HEK293 (cell line): Measurements from ENCODE around the gene IL6R.

Source experiments
- KLF10 ChIP-seq: fragments of 450-650 bp; IDR thresholded peaks from 2 replicates; pipeline ENCODE4 v1.5.1; 2018; ENCODE audit warnings: missing biosample characterization, mild to moderate bottlenecking, missing genetic modification characterization
- ZFP37 ChIP-seq: fragments of 450-650 bp; formaldehyde crosslinking; IDR thresholded peaks from 2 replicates; pipeline ENCODE4 v1.5.1; 2016; ENCODE audit warnings: missing biosample characterization, missing genetic modification characterization
- ZNF274 ChIP-seq, 2 experiments: fragments of 200-500 bp in 1 of 2; fragments of 450-650 bp in 1 of 2; sonication (Bioruptor generic) in 1 of 2; formaldehyde crosslinking in 1 of 2; IDR thresholded peaks; 2 replicates each; pipeline versions ENCODE4 v1.5.1 to v1.6.1; 2014 to 2016; ENCODE audit warnings: borderline replicate concordance in 1 of 2, inconsistent platforms in 1 of 2, low read length in 1 of 2, missing biosample characterization in 1 of 2, missing genetic modification characterization in 1 of 2
- ZNF707 ChIP-seq: fragments of 450-650 bp; formaldehyde crosslinking; IDR thresholded peaks from 2 replicates; pipeline ENCODE4 v1.5.1; 2016; ENCODE audit warnings: missing biosample characterization, missing genetic modification characterization
- TF ChIP-seq, protein P1 (sequence below): fragments of 450-650 bp; formaldehyde crosslinking; IDR thresholded peaks from 2 replicates; pipeline ENCODE4 v1.5.1; 2016; ENCODE audit warnings: missing biosample characterization, missing genetic modification characterization, low read depth
- TF ChIP-seq, protein P2 (sequence below): fragments of 450-650 bp; formaldehyde crosslinking; IDR thresholded peaks from 2 replicates; pipeline ENCODE4 v1.5.1; 2016; ENCODE audit warnings: missing biosample characterization, missing genetic modification characterization
- TF ChIP-seq, protein P3 (sequence below): fragments of 450-650 bp; formaldehyde crosslinking; IDR thresholded peaks from 2 replicates; pipeline ENCODE4 v1.5.1; 2016; ENCODE audit warnings: missing biosample characterization, missing genetic modification characterization

DNA sequence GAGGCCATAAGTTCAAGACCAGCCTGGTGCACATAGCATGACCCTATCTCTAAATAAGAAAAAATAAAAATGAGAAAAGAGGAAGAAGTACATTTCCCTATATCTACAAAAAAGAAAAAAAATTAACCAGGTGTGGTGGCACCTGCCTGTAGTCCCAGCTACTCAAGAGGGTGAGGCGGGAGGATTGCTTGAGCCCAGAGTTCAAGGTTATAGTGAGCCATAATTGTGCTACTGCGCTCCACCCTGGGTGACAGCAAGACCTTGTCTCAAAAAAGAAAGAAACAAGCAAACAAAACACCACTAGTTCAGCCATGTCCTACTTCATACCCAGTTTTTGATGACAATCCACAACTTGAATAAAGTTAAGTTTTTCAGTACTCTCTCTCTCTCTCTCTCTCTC lies 66.2 kb downstream of the IL6R start:
- TF ChIP-seq, protein P1, sequence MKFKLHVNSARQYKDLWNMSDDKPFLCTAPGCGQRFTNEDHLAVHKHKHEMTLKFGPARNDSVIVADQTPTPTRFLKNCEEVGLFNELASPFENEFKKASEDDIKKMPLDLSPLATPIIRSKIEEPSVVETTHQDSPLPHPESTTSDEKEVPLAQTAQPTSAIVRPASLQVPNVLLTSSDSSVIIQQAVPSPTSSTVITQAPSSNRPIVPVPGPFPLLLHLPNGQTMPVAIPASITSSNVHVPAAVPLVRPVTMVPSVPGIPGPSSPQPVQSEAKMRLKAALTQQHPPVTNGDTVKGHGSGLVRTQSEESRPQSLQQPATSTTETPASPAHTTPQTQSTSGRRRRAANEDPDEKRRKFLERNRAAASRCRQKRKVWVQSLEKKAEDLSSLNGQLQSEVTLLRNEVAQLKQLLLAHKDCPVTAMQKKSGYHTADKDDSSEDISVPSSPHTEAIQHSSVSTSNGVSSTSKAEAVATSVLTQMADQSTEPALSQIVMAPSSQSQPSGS (tag by site-specific recombination) = no peak
- TF ChIP-seq, protein P2, sequence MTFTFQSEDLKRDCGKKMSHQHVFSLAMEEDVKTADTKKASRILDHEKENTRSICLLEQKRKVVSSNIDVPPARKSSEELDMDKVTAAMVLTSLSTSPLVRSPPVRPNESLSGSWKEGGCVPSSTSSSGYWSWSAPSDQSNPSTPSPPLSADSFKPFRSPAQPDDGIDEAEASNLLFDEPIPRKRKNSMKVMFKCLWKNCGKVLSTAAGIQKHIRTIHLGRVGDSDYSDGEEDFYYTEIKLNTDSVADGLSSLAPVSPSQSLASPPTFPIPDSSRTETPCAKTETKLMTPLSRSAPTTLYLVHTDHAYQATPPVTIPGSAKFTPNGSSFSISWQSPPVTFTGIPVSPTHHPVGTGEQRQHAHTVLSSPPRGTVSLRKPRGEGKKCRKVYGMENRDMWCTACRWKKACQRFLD (tag by site-specific recombination) = no peak
- TF ChIP-seq, protein P3, sequence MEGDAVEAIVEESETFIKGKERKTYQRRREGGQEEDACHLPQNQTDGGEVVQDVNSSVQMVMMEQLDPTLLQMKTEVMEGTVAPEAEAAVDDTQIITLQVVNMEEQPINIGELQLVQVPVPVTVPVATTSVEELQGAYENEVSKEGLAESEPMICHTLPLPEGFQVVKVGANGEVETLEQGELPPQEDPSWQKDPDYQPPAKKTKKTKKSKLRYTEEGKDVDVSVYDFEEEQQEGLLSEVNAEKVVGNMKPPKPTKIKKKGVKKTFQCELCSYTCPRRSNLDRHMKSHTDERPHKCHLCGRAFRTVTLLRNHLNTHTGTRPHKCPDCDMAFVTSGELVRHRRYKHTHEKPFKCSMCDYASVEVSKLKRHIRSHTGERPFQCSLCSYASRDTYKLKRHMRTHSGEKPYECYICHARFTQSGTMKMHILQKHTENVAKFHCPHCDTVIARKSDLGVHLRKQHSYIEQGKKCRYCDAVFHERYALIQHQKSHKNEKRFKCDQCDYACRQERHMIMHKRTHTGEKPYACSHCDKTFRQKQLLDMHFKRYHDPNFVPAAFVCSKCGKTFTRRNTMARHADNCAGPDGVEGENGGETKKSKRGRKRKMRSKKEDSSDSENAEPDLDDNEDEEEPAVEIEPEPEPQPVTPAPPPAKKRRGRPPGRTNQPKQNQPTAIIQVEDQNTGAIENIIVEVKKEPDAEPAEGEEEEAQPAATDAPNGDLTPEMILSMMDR (tag by site-specific recombination) = no peak
- TF ChIP-seq KLF10 (tag by site-specific recombination) (no peak), ZNF274 (IDR thresholded peaks at IDR 0.05; ENCODE audit: low read length) (no peak), ZNF274 (tag by site-specific recombination; IDR thresholded peaks at IDR 0.05; ENCODE audit: borderline replicate concordance) (no peak), ZFP37 (tag by site-specific recombination) (no peak), ZNF707 (no peak)
